ENCODE data around the gene PDGFB. TPM values are rescaled to one million over a fixed set of nuclear protein-coding genes. Genes with fewer than 3 reads are reported as not detected.

Gene PDGFB
- total RNA-seq, 1 donor from 2014 or later = 27.3 TPM

- Mint-ChIP-seq H3K36me3 (ENCODE audit: low read depth, unreplicated experiment) (peaks cover 20% of the 10 kb centered on the region), H3K4me1 (ENCODE audit: low read depth, unreplicated experiment) (no peaks in the 10 kb centered on the region), H3K9me3 (ENCODE audit: unreplicated experiment) (no peaks in the 10 kb centered on the region), H3K27me3 (ENCODE audit: low read depth, unreplicated experiment) (peaks cover 2% of the 10 kb centered on the region), H3K4me3 (ENCODE audit: unreplicated experiment) (no peak overlapping the region), H3K27ac (ENCODE audit: unreplicated experiment) (no peak overlapping the region)
- Histone ChIP-seq H3K4me1 (ENCODE audit: insufficient read depth, low read length) (no peaks in the 10 kb centered on the region), H3K4me2 (ENCODE audit: low read length) (no peak overlapping the region), H3K36me3 (ENCODE audit: insufficient read depth, low read length) (no peaks in the 10 kb centered on the region), H3K79me2 (ENCODE audit: insufficient read depth, low read length) (no peaks in the 10 kb centered on the region), H3K4me3 (ENCODE audit: insufficient read depth, low read depth, low read length) (no peak overlapping the region), H2AFZ (ENCODE audit: low read depth, low read length) (no peak overlapping the region), H3K27me3 (ENCODE audit: insufficient read depth, low read length) (no peaks in the 10 kb centered on the region), H3K9me3 (ENCODE audit: insufficient read depth, low read depth, low read length) (no peaks in the 10 kb centered on the region), H4K20me1 (ENCODE audit: insufficient read depth, low read length) (no peaks in the 10 kb centered on the region), H3K27ac (ENCODE audit: low read depth, low read length) (no peak overlapping the region), H3K9ac (ENCODE audit: low read length) (no peak overlapping the region)
- TF ChIP-seq CTCF (IDR thresholded peaks at IDR 0.05; ENCODE audit: insufficient read depth, low read depth, low read length) (no peak), EZH2 (IDR thresholded peaks at IDR 0.05; ENCODE audit: insufficient read depth, low read length) (no peak)
- no peak for DNase-seq (ENCODE audit: low read depth)
- FAIRE-seq = no peak
These were observed 21.6 kb downstream of the PDGFB start for GRCh38 chr22:39223091-39223710.

- Histone ChIP-seq H3K4me3 (ENCODE audit: insufficient read depth, low read depth, low read length) (no peak overlapping the region), H3K4me2 (ENCODE audit: low read length) (no peak overlapping the region), H4K20me1 (ENCODE audit: insufficient read depth, low read length) (no peaks in the 10 kb centered on the region), H3K27ac (ENCODE audit: low read depth, low read length) (no peak overlapping the region), H3K9me3 (ENCODE audit: insufficient read depth, low read depth, low read length) (no peaks in the 10 kb centered on the region), H3K4me1 (ENCODE audit: insufficient read depth, low read length) (no peaks in the 10 kb centered on the region), H3K9ac (ENCODE audit: low read length) (no peak overlapping the region), H3K79me2 (ENCODE audit: insufficient read depth, low read length) (no peaks in the 10 kb centered on the region), H3K27me3 (ENCODE audit: insufficient read depth, low read length) (no peaks in the 10 kb centered on the region), H2AFZ (ENCODE audit: low read depth, low read length) (no peak overlapping the region), H3K36me3 (ENCODE audit: insufficient read depth, low read length) (no peaks in the 10 kb centered on the region)
- no peak overlapping the region for H3K4me3 Mint-ChIP-seq (ENCODE audit: unreplicated experiment)
- TF ChIP-seq CTCF (IDR thresholded peaks at IDR 0.05; ENCODE audit: insufficient read depth, low read depth, low read length) (no peak), EZH2 (IDR thresholded peaks at IDR 0.05; ENCODE audit: insufficient read depth, low read length) (no peak)
- peaks cover under 1% of the 10 kb centered on the region for H3K9me3 Mint-ChIP-seq (ENCODE audit: unreplicated experiment)
- FAIRE-seq (no peak), DNase-seq (ENCODE audit: low read depth) (no peak)
- H3K36me3 Mint-ChIP-seq (ENCODE audit: low read depth, unreplicated experiment) = peaks cover 12% of the 10 kb centered on the region
- peaks cover 2% of the 10 kb centered on the region for H3K27me3 Mint-ChIP-seq (ENCODE audit: low read depth, unreplicated experiment)
- H3K27ac Mint-ChIP-seq (ENCODE audit: unreplicated experiment) = no peak overlapping the region
- no peaks in the 10 kb centered on the region for H3K4me1 Mint-ChIP-seq (ENCODE audit: low read depth, unreplicated experiment)
These were observed 22.6 kb downstream of the PDGFB start for GRCh38 chr22:39221999-39222686.
